HepG2 (cell line): ENCODE data around the gene UBR3. TPM values are rescaled to one million over a fixed set of nuclear protein-coding genes. Genes with fewer than 3 reads are reported as not detected.

Experiments used
- ATAC-seq: fragments of 200-7000 bp; cut with Tn5 transposase; 3 replicates; pipeline ENCODE4 v1.9.1; 2020; ENCODE audit warnings: mild to moderate bottlenecking, moderate library complexity
- BruUV-seq: library from RNA; stranded (reverse); fragments of 400-500 nt; replicated peaks from 2 replicates; lab custom pipeline; 2021; lab: Mats Ljungman, UMichigan
- CTCF ChIA-PET: fragments of 300-600 bp; formaldehyde crosslinking; extraction: SDS; loops from one replicate; lab custom pipeline; 2021; ENCODE audit warnings: low total read pairs, inconsistent platforms, low intra/inter-chr PET ratio; lab: Yijun Ruan, JAX
- POLR2A ChIA-PET: fragments of 350-600 bp; sonication (Branson Sonifier 250); formaldehyde crosslinking; loops from one replicate; lab custom pipeline; 2020; ENCODE audit warnings: antibody characterized with exemption, inconsistent platforms; lab: Yijun Ruan, JAX
- DNase-seq: peaks from one replicate; pipeline ENCODE4 v3.0.0-alpha.2; 2015; ENCODE audit warnings: low spot score
- FAIRE-seq: peaks from 3 replicates; lab custom pipeline; 2011; peaks lifted over from hg19 to GRCh38; lab: Jason Lieb, UNC
- H2AFZ ChIP-seq: one replicate; pipeline ENCODE4 v1.6.1; 2011; ENCODE audit warnings: low read length, inconsistent platforms
- H3K27ac ChIP-seq: fragments of 300-600 bp; 3 replicates; pipeline ENCODE4 v1.8.0; 2011; ENCODE audit warnings: mixed run types, mild to moderate bottlenecking, mixed read lengths, low read length, inconsistent platforms; ENCODE audit not compliant: insufficient read depth; ENCODE audit errors: extremely low read length
- H3K27me3 ChIP-seq, 2 experiments: fragments of 200-600 bp in 1 of 2; 2 replicates in 1 of 2; 3 replicates in 1 of 2; pipeline versions ENCODE4 v1.6.0 to v1.8.0; 2011; ENCODE audit warnings: low read length in 2 of 2, mild to moderate bottlenecking in 2 of 2, moderate library complexity in 2 of 2, inconsistent platforms in 1 of 2; ENCODE audit not compliant: insufficient read depth in 2 of 2, control insufficient read depth in 1 of 2
- H3K36me3 ChIP-seq, 2 experiments: fragments of 200-600 bp in 1 of 2; replicated peaks in 1 of 2; 2 replicates in 1 of 2; 3 replicates in 1 of 2; pipeline versions ENCODE4 v1.5.1 to v1.8.0; 2011; ENCODE audit warnings: low read length in 2 of 2, inconsistent platforms in 1 of 2; ENCODE audit not compliant: insufficient read depth in 2 of 2, control insufficient read depth in 1 of 2
- H3K4me1 ChIP-seq: 2 replicates; pipeline ENCODE4 v1.5.1; 2012; ENCODE audit warnings: low read length, inconsistent platforms; ENCODE audit not compliant: insufficient read depth
- H3K4me2 ChIP-seq: 2 replicates; pipeline ENCODE4 v1.6.0; 2011; ENCODE audit warnings: low read depth, low read length, inconsistent platforms
- H3K4me3 ChIP-seq, 3 experiments: fragments of 200-600 bp in 1 of 3; sonication (generic), shearing (Covaris generic) in 1 of 3; replicated peaks in 1 of 3; 2 replicates each; pipeline ENCODE4 v1.5.1; 2011 to 2016; ENCODE audit warnings: low read length in 3 of 3, inconsistent platforms in 2 of 3, low read depth in 2 of 3, mild to moderate bottlenecking in 2 of 3, control low read depth in 1 of 3, mixed read lengths in 1 of 3; ENCODE audit not compliant: insufficient read depth in 1 of 3
- H3K79me2 ChIP-seq: one replicate; pipeline ENCODE4 v1.6.1; 2011; ENCODE audit warnings: low read length, inconsistent platforms; ENCODE audit not compliant: insufficient read depth
- H3K9ac ChIP-seq: 2 replicates; pipeline ENCODE4 v1.6.0; 2011; ENCODE audit warnings: mild to moderate bottlenecking, low read depth, low read length, inconsistent platforms; ENCODE audit not compliant: insufficient read depth
- H3K9me3 ChIP-seq: 2 replicates; pipeline ENCODE4 v1.5.1; 2012; ENCODE audit warnings: mild to moderate bottlenecking, low read length
- H4K20me1 ChIP-seq: 2 replicates; pipeline ENCODE4 v1.6.0; 2011; ENCODE audit warnings: inconsistent platforms, mild to moderate bottlenecking, low read length, moderate library complexity; ENCODE audit not compliant: insufficient read depth
- EP300 ChIP-seq, 3 experiments: sonication (generic) in 1 of 3; formaldehyde crosslinking in 1 of 3; IDR thresholded peaks; 2 replicates each; pipeline versions ENCODE4 v1.5.1 to v1.6.1; 2011 to 2020; ENCODE audit warnings: low read depth in 2 of 3, low read length in 2 of 3, borderline replicate concordance in 1 of 3, improper control_type of control experiment in 1 of 3, mild to moderate bottlenecking in 1 of 3, missing genetic modification reagents in 1 of 3, moderate library complexity in 1 of 3
- KDM6A ChIP-seq: IDR thresholded peaks from 2 replicates; pipeline ENCODE4 v1.6.1; 2016; ENCODE audit warnings: low read depth
- NFYB ChIP-seq: sonication (generic); formaldehyde crosslinking; IDR thresholded peaks from 2 replicates; pipeline ENCODE4 v1.4.0; 2020; ENCODE audit warnings: missing genetic modification reagents
- UBTF ChIP-seq: sonication (generic); formaldehyde crosslinking; IDR thresholded peaks from 2 replicates; pipeline ENCODE4 v1.4.0; 2020; ENCODE audit warnings: mild to moderate bottlenecking, missing genetic modification reagents
- ZBTB7A ChIP-seq: sonication (generic); formaldehyde crosslinking; IDR thresholded peaks from 2 replicates; pipeline ENCODE4 v1.8.0; 2022; ENCODE audit warnings: mild to moderate bottlenecking, missing genetic modification reagents
- ZFX ChIP-seq: sonication (generic); formaldehyde crosslinking; IDR thresholded peaks from 2 replicates; pipeline ENCODE4 v1.4.0; 2020; ENCODE audit warnings: mild to moderate bottlenecking, low read depth, missing genetic modification reagents, moderate library complexity
- ZNF18 ChIP-seq: sonication (generic); formaldehyde crosslinking; IDR thresholded peaks from 2 replicates; pipeline ENCODE4 v1.8.0; 2022; ENCODE audit warnings: mild to moderate bottlenecking, missing genetic modification reagents; ENCODE audit not compliant: insufficient replicate concordance
- ZNF280D ChIP-seq: sonication (generic); formaldehyde crosslinking; IDR thresholded peaks from 2 replicates; pipeline ENCODE4 v1.5.1; 2020; ENCODE audit warnings: mild to moderate bottlenecking, missing genetic modification reagents
- ZNF512B ChIP-seq: sonication (generic); formaldehyde crosslinking; IDR thresholded peaks from 2 replicates; pipeline ENCODE4 v1.5.1; 2020; ENCODE audit warnings: missing genetic modification reagents, mild to moderate bottlenecking, borderline replicate concordance
- in situ Hi-C: cut with HindIII; loops from 2 replicates; pipeline ENCODE4 v1.10.0; 2017; ENCODE audit warnings: low pct_unique_long_range_greater_than_20kb; ENCODE audit not compliant: extremely low pct_ligation_motif_present
- intact Hi-C: fragments of 100-400 bp; cut with micrococcal nuclease; formaldehyde crosslinking; loops from one replicate; pipeline ENCODE4 v1.10.0; 2022; ENCODE audit not compliant: unreplicated experiment
- polyA plus RNA-seq, 8 experiments: library from polyadenylated mRNA; depleted of rRNA in 3 of 8; stranded (reverse) in 7 of 8; unstranded in 1 of 8; fragments of >200 nt; fragmentation: Illumina TruSeq in 4 of 8; extraction: Trizol in 4 of 8; gene quantifications; 2 replicates each; pipeline versions ENCODE4 v1.2.1 to v1.2.3, GENCODE V29; 2011 to 2016; ENCODE audit warnings: low read depth in 4 of 8, missing spikeins in 1 of 8, mixed read lengths in 1 of 8; ENCODE audit not compliant: insufficient read depth in 1 of 8
- total RNA-seq, 5 experiments: library from RNA; depleted of rRNA; stranded (reverse); fragments of >200 nt; fragmentation: Illumina TruSeq; extraction: Trizol; gene quantifications; 2 replicates each; pipeline ENCODE4 v1.2.3, GENCODE V29; 2016; ENCODE audit warnings: low read depth in 1 of 5

UBR3 gene
- total and polyA plus RNA-seq, 2 of the 13 experiments (the other 11 are each of a cell fraction or from before 2014, with no cell fraction given), result 15.1 to 28.0 TPM

GRCh38 chr2:170095380-170095779, 268.1 kb downstream of the UBR3 start:
- FAIRE-seq (no peak), ATAC-seq (no peak), DNase-seq (no peak)
- no TSS peak for BruUV-seq
- no peaks in the 10 kb centered on the region for H4K20me1 ChIP-seq
- no peak overlapping the region for H3K4me3 ChIP-seq
- H3K79me2 ChIP-seq, result no peaks in the 10 kb centered on the region
- no peaks in the 10 kb centered on the region for H3K27me3 ChIP-seq
- intact Hi-C loops, result no loop called here
- H3K4me1 ChIP-seq, result 0 out of 2 replicates have a peak, but pooled peaks cover 5% of the 10 kb centered on the region
- H2AFZ ChIP-seq, result no peak overlapping the region
- H3K9me3 ChIP-seq, result no peaks in the 10 kb centered on the region
- ChIA-PET POLR2A (no interaction called here), CTCF (no interaction called here)
- H3K27ac ChIP-seq, result no peak overlapping the region
- in situ Hi-C loops, result no loop called here
- H3K4me2 ChIP-seq, result no peak overlapping the region
- no peak overlapping the region for H3K9ac ChIP-seq
- H3K36me3 ChIP-seq, result no peaks in the 10 kb centered on the region
- TF ChIP-seq ZNF18 (CRISPR knock-in tag) (no peak), ZNF512B (no peak), EP300 (IDR thresholded peaks at IDR 0.05; ENCODE audit: low read depth in 2 of 2, low read length in 2 of 2) (no peak), EP300 (CRISPR knock-in tag; IDR thresholded peaks at IDR 0.05; ENCODE audit: borderline replicate concordance) (no peak), ZNF280D (CRISPR knock-in tag) (no peak), NFYB (CRISPR knock-in tag) (no peak), UBTF (CRISPR knock-in tag) (no peak), KDM6A (no peak), ZBTB7A (CRISPR knock-in tag) (no peak), ZFX (no peak)
